GM21825 (cell line): Measurements from ENCODE around the gene ZC3H7A.
A peak's percentile ranks its signal among the peaks of the same experiment; 100 is the strongest.
"Not testable (repeated sequence)": the region's sequence is repeated elsewhere in the genome, so short reads cannot be mapped to it uniquely, and the experiment has no call there.

Experiments
- ATAC-seq: cut with Tn5 transposase; IDR thresholded peaks from one replicate; pipeline ENCODE4 v1.9.1; 2021; ENCODE audit warnings: mild to moderate bottlenecking, moderate library complexity; ENCODE audit not compliant: unreplicated experiment

The ZC3H7A gene, protein sequence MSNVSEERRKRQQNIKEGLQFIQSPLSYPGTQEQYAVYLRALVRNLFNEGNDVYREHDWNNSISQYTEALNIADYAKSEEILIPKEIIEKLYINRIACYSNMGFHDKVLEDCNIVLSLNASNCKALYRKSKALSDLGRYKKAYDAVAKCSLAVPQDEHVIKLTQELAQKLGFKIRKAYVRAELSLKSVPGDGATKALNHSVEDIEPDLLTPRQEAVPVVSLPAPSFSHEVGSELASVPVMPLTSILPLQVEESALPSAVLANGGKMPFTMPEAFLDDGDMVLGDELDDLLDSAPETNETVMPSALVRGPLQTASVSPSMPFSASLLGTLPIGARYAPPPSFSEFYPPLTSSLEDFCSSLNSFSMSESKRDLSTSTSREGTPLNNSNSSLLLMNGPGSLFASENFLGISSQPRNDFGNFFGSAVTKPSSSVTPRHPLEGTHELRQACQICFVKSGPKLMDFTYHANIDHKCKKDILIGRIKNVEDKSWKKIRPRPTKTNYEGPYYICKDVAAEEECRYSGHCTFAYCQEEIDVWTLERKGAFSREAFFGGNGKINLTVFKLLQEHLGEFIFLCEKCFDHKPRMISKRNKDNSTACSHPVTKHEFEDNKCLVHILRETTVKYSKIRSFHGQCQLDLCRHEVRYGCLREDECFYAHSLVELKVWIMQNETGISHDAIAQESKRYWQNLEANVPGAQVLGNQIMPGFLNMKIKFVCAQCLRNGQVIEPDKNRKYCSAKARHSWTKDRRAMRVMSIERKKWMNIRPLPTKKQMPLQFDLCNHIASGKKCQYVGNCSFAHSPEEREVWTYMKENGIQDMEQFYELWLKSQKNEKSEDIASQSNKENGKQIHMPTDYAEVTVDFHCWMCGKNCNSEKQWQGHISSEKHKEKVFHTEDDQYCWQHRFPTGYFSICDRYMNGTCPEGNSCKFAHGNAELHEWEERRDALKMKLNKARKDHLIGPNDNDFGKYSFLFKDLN

DNA sequence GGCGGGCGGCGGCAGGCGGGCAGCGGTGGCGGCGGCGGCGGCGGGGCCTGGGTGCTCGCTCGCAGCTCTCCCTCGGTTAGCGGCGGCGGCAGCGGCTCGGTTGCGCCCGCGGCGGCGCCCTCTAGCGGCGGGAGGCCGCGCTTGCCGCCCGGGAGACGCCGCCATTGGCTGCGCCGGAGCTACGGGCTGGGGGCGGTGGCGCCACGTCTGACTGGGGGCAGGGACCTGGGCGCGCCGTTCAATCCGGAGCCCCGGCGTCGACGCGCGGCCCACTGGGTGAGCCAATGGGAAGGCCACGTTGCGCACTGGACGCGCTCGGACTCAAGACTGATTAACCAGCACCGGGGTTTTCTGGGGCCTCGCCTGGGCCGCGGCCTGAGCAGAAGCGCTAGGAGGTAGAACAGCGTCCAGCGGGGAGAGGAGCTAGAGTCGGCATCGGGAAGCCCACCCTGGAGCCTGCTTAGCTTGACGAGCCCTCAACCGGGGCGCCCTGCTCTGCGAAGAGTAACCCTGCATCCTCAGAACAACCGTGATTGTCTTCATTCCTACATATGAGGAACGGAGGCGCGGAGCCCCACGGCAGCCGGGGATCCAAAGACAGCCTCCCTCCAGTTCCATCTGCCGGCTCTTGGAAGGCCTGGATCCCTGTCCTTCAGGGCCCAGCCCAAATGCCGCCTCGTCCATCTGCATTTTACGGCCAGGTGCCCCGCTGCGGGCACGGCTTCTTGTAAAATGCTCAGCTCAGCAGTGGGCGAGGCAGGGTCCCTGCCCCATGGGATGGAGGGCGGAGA, at the start of gene ZC3H7A:
TSS of gene ZC3H7A (minus strand) at position 93 of the 791 bp plus-strand sequence. CDS start 14,904 bp downstream, outside the sequence.
- ATAC-seq, result peak; percentile 83

DNA sequence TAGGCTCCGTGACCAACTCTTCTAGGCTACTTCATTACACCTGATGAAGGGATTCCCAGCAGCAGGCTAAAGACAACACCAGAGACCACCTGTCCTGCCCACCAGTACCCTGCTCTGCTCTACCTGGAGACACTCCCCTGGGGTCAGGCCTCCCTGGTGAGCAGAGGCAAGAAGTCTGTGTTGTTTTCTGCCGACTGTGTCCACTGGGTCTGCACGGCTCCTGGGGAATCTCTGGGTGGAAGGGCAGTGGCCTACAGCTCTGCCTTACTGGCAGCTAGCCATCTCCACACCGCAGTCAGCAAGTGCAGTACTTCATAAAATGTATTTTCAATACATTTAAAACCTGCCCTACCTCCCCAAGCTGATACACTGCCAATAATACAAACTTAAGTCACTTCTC, 47.4 kb upstream of the ZC3H7A start:
- ATAC-seq, result no peak

DNA sequence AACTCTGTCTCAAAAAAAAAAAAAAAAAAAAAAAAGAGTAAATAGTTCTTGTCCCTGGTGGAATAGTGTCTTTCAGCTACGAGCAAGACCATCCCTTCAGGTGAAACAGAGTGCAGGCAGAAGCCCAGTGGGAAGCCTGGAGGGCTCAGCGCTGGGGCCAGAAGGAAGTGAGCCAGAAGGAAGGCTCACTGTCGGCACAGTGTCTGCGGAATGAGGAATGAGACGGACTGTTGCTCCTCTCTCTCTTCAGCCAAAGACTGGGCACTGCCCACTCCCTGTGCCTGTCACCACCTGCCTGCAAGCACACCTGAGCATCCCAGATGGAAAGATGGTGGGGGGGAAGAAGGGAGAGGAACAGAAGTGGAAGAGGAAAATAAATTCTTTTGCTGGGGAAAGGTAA, 46.8 kb upstream of the ZC3H7A start:
- ATAC-seq, result no peak

DNA sequence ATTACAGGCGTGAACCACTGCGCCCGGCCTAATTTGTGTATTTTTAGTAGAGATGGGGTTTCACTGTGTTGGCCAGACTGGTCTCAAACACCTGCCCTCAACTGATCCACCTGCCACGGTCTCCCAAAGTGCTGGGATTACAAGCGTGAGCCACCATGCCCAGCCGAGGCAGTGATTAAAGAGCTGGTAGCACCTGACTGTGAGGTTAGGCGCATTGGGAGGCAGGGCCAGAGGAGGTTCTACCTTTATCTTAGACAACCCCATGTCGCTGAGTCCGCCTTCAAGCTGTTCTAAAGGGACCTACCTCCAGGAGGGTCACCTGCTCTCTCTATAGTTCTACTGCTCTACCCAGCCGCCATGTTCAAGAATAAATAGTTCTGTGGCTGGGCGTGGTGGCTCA, 46.1 kb upstream of the ZC3H7A start:
- no peak for ATAC-seq

DNA sequence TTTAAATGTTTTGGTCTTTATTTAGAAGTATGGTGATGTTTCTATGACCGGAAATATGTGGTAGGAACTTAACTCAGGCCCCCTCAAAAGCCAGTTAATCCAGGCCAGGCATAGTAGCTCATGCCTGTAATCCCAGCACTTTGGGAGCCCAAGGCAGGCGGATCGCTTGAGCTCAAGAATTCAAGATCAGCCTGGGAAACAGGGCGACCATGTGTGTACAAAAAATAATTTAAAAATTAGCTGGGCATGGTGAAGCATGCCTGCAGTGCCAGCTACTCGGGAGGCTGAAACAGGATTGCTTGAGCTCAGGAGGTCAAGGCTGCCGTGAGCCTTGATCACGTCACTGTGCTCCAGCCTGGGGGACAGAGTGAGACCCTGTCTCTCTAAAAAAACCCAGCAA, 44.0 kb upstream of the ZC3H7A start:
- ATAC-seq, result no peak

DNA sequence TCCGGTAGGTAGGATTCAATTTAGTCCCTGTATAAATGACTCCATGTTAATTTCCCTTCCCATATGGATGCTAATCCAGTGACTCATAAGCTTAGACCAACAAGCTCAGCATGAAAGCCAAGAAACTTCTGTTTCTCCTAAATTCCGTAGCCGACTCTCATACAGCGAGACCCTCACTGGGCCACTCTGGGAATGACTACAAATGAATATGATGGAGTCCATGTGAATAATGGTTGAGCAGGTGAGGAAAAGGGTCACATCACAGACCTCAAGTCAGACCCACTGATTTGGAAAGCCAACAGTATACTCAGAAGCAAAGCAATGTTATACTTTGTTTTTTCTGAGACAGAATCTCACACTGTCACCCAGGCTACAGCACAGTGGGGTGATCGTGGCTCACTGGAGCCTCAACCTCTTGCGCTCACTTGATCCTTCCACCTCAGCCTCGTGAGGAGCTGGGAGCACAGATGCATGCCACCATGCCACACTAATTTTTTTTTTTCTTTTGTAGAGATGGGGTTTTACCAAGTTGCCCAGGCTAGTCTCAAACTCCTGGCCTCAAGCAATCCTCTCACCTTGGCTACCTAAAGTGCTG, 39.7 kb upstream of the ZC3H7A start:
- ATAC-seq, result no peak

DNA sequence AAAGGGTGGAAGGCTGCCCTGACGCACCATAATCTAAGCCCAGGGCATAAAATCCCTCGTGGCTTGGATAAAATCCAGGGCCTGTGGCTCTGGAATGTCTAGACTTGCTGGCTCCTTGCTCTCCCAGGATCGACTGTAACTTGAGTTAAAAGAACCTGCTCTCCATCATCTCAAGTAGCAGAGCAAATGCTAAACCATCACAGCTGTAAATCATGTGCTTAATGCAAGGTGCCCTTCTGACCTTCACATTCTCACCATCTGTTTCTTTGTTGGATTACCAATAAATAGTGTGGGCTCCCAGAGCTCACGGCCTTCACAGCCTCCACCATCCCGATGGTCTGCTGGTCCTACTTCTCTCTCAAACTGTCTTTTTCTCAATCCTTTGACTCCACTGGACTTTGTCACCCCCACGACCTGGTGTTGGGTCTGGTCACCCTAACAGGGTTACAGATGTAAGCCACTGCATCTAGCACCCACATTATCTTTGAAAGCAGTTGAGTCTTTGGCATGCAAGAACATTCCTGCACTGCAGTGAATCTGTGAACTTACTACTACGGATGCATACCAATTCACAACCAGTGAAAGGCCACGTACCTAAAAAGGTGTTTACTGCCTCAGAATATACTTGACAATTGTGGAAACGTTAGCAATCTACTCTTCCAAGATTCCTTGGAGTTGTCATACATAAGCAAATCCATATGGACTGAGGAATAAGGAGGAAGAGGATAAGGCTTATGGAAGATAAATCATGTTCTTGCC, 39.0 kb upstream of the ZC3H7A start:
- ATAC-seq, result no peak

DNA sequence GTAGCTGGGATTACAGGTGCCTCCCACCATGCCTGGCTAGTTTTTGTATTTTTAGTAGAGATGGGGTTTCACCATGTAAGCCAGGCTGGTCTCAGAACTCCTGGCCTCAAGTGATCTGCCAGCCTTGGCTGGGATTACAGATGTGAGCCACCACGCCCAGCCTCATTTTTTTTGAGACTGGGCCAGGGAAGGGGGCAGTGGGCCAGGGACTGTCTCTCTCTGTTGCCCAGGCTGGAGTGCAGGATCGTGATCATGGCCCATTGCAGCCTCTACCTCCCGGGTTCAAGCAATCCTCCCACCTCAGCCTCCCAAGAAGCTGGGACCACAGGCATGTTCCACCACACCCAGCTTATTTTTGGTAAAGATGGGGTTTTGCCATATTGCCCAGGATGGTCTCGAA, 38.3 kb upstream of the ZC3H7A start:
- no peak for ATAC-seq

DNA sequence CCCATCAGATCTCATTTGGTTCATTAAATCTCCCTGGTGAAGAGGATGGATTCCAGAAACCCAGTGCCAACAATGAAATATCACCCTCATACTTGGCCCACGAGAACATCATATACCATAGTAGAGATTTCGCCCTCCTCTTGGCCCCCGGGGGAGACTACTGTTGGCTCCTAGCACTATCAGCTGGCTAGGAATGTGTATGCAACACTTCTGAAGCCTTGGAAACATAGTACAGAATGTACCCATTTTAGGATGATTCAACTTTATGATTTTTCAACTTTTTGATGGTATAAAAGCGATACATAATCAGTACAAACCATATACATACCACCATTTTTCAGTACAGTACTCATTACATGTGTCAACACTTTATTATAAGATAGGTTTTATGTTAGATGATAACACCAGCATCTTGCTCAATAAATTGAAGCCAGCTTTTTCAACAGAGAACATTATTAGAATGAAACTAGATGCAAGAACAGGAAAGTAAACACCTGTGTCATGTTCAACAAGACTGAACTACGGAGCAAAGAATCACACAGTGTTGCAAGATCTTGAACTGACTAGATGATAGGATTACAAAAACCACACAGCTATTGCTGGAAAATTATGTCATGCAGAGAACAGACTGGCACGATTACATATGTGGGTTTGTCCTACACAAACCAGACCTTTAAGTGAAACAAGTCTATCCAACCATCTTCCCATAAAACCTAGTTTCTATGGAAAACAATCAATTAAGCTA, 37.1 kb upstream of the ZC3H7A start:
- ATAC-seq, result no peak

DNA sequence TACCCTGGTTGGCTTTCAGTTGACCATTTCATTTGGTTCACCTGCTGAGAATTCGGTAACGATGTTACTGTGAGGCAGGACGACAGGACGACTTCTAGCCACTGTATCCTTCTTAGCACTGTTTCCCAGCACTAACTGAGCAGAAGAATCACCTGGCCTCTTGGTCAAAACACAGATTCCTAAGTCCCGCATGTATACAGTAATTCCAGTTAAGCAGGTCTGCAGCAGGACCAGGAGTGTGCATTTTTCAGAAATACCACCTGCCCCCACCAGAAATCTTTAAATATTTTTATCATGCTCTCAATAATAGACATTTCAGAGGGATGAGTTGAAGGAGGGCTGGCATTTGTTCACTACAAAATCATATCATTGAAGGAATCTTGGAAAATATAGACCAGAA, 31.6 kb upstream of the ZC3H7A start:
- ATAC-seq, result no peak

DNA sequence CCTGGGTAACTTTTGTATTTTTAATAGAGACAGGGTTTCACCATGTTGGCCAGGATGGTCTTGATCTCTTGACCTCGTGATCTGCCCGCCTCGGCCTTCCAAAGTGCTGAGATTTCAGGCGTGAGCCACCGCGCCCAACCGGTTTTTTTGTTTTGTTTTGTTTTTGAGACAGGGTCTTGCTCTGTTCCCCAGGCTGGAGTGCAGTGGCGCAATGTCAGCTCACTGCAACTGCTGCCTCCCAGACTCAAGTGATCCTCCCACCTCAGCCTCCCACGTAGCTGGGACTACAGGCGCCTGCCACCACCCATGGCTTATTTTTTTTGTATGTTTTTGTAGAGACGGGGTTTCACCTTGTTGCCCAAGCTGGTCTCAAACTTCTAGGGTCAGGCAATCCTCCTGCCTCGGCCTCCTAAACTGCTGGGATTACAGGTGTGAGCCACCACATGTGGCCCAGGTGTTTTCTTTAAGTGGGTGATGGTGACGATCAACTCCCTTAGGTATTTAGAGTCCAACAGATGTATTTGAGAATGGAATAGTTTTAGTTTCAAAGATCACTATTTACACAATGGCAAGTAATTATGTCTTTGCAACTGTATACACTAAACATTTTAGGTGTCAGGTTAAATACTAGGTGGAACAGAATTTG, 28.6 kb upstream of the ZC3H7A start:
- not testable (repeated sequence) for ATAC-seq

DNA sequence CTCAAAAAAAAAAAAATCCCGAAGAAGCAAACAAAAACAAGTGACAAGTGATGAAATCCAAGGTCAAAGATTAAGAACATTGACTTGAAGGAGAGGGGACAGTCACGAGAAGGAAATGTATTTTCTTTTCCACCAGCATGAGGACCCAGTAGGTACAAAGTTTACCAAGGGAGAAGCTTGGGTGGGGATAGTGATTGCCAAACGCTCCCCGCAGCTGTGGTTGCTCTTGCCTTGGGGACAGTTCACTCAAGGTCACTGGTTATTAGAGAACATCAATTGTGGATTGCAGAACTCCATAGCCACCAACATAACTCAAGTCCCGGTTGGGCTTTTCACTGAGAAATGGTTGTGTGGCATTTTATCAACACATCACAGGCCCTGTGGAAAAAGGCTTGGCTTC, 27.3 kb upstream of the ZC3H7A start:
- no peak for ATAC-seq

DNA sequence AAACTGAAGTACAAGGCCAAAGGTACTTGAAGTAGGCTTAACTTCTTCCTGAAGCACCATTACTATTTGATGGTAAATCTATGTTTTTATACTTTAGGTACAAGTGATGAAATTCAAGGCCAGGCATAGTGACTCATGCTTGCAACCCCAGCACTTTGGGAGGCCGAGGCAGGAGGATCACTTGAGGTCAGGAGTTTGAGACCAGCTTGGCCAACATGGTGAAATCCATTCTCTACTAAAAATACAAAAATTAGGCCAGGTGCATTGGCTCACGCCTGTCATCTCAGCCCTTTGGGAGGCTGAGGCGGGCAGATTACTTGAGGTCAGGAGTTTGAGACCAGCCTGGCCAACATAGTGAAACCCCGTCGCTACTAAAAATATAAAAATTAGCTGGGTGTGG, 26.6 kb upstream of the ZC3H7A start:
- not testable (repeated sequence) for ATAC-seq

DNA sequence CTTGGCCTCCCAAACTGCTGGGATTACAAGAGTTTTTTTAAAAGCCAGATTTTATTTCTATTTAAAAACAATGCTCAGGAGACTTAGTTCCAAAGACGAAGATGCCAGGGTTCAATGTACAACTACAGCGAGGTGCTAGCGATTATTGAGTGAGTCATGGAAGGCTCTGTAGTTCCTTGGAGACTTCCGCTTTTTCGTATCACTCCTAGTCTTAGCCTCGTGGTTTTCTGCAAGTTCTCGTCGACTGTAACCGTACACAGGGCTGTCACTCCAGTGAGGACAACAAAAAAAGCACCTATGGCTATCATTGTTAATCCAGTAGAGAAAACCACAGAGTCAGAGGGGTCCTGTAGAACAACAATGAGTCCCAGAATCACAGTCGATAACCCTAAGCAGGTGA, 22.7 kb upstream of the ZC3H7A start:
- no peak for ATAC-seq

DNA sequence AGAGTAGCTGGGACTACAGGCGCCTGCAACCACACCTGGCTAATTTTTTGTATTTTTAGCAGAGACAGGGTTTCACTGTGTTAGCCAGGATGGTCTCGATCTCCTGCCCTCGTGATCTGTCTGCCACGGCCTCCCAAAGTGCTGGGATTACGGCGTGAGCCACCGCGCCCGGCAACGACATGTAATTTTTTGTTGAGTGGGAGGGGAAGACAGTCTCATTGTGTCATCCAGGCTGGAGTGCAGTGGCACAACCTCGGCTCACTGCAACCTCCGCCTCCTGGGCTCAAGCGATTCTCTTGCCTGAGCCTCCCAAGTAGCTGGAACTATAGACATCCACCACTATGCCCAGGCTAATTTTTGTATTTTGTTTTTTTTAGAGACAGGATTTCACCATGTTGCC, 21.9 kb upstream of the ZC3H7A start:
- ATAC-seq, result not testable (repeated sequence)

DNA sequence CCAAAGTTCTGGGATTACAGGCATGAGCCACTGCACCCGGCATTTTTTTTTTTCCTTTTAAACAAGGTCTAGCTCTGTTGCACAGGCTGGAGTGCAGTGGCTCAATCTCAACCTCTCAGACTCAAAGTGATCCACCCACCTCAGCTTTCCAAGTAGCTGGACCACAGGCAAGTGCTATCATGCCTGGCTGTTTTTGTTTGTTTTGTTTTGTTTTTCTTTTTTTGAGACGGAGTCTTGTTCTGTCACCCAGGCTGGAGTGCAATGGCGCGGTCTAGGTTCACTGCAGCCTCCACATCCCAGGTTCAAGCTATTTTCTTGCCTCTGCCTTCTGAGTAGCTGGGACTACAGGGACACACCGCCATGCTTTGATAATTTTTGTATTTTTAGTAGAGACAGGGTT, 19.1 kb upstream of the ZC3H7A start:
- no peak for ATAC-seq

DNA sequence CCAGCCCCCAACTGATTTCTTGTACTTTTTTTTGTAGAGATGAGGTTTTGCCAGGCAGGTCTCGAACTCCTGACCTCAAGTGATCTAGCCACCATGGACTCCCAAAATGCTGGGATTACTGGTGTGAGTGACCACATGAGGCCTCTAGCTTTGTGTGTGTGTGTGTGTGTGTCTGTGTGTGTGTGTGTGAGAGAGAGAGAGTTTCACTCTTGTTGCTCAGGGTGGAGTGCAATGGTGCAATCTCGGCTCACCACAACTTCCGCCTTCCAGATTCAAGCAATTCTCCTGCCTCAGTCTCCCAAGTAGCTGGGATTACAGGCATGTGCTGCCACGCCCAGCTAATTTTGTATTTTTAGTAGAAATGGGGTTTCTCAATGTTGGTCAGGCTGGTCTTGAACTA, 17.7 kb upstream of the ZC3H7A start:
- not testable (repeated sequence) for ATAC-seq

DNA sequence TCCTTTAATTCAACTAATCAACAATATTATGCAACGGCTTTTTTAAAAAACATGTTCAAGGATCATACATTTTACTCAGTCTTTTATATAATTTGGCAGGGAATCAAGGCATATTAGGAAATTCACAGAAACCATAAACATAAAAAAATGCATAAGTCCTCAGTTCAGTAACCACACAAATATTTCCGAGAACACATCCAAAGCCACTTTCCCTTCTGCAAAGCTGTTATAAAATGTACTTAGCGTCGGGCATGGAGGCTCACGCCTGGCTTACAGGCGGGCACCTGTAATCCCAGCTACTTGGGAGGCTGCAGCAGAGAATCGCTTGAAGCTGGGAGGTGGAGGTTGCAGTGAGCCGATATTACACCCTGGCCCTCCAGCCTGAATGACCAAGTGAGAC, 9.7 kb upstream of the ZC3H7A start:
- no peak for ATAC-seq

DNA sequence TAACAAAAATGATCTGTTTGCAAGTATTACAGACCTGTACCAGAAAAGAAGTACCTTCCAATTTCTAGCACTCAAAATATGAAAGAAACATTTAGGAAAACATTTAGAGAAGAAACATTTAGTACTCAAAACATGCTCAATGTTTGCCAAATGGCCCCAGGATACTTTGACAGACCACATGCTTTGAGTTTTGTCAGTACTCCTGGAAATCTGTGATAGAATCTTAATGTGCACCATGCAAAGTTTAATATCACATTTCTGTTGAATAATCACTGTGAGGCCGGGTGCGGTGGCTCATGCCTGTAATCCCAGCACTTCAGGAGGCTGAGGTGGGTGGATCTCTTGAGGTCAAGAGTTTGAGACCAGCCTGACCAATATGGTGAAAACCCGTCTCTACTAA, 8.5 kb upstream of the ZC3H7A start:
- ATAC-seq, result no peak
